IMR-90 (cell line): ENCODE results near the gene LGALS12. TPM values are rescaled to one million over a fixed set of nuclear protein-coding genes. Genes with fewer than 3 reads are reported as not detected.

ENCODE experiments used
- ATAC-seq: fragments of 200-7000 bp; cut with Tn5 transposase; 2 replicates; pipeline ENCODE4 v1.9.1; 2020; ENCODE audit warnings: low read depth, mild to moderate bottlenecking, moderate library complexity
- BruUV-seq: library from RNA; stranded (reverse); fragments of 400-500 nt; replicated peaks from 2 replicates; lab custom pipeline; 2021; lab: Mats Ljungman, UMichigan
- CTCF ChIA-PET: fragments of 300-600 bp; formaldehyde crosslinking; extraction: SDS; loops from one replicate; lab custom pipeline; 2021; ENCODE audit warnings: antibody characterized with exemption; lab: Yijun Ruan, JAX
- POLR2A ChIA-PET: fragments of 300-600 bp; sonication (Branson Sonifier 250); formaldehyde crosslinking; loops from one replicate; lab custom pipeline; 2022; ENCODE audit warnings: antibody characterized with exemption; ENCODE audit not compliant: unreplicated experiment; lab: Charles Lee
- DNase-seq: peaks from one replicate; pipeline ENCODE4 v3.0.0; 2013
- H2AFZ ChIP-seq: replicated peaks from 2 replicates; pipeline ENCODE3; 2013; ENCODE audit warnings: low read length, mild to moderate bottlenecking; ENCODE audit not compliant: poor library complexity
- H2AK5ac ChIP-seq: 2 replicates; pipeline ENCODE4 v1.6.1; 2013; ENCODE audit warnings: low read depth, low read length, inconsistent platforms
- H2AK9ac ChIP-seq: replicated peaks from 2 replicates; pipeline ENCODE3; 2013; ENCODE audit warnings: mild to moderate bottlenecking, low read depth, low read length, moderate library complexity; ENCODE audit not compliant: poor library complexity
- H2BK120ac ChIP-seq: 2 replicates; pipeline ENCODE4 v1.6.1; 2013; ENCODE audit warnings: low read depth, low read length, inconsistent platforms
- H2BK15ac ChIP-seq: 3 replicates; pipeline ENCODE4 v1.6.1; 2013; ENCODE audit warnings: low read depth, low read length, inconsistent platforms
- H2BK20ac ChIP-seq: 2 replicates; pipeline ENCODE4 v1.6.1; 2013; ENCODE audit warnings: low read depth, mild to moderate bottlenecking, inconsistent platforms, low read length, moderate library complexity
- H2BK5ac ChIP-seq: 2 replicates; pipeline ENCODE4 v1.6.1; 2013; ENCODE audit warnings: mild to moderate bottlenecking, low read depth, low read length, inconsistent platforms; ENCODE audit not compliant: poor library complexity, severe bottlenecking
- H3K14ac ChIP-seq: replicated peaks from 2 replicates; pipeline ENCODE4 v1.6.1; 2013; ENCODE audit warnings: low read depth, low read length, inconsistent platforms
- H3K18ac ChIP-seq: 2 replicates; pipeline ENCODE4 v1.6.1; 2013; ENCODE audit warnings: low read depth, low read length, control low read depth
- H3K23ac ChIP-seq: 2 replicates; pipeline ENCODE4 v1.6.1; 2013; ENCODE audit warnings: low read depth, low read length, inconsistent platforms
- H3K27ac ChIP-seq: 2 replicates; pipeline ENCODE4 v1.5.1; 2013; ENCODE audit warnings: mild to moderate bottlenecking, control low read depth, low read length; ENCODE audit not compliant: insufficient read depth
- H3K27me3 ChIP-seq: 2 replicates; pipeline ENCODE4 v1.6.1; 2013; ENCODE audit warnings: low read length; ENCODE audit not compliant: control insufficient read depth, insufficient read depth
- H3K36me3 ChIP-seq: 2 replicates; pipeline ENCODE4 v1.6.1; 2013; ENCODE audit warnings: low read length, mixed read lengths; ENCODE audit not compliant: control insufficient read depth, insufficient read depth
- H3K4ac ChIP-seq: 2 replicates; pipeline ENCODE4 v1.6.1; 2013; ENCODE audit warnings: low read depth, low read length, inconsistent platforms
- H3K4me1 ChIP-seq: 2 replicates; pipeline ENCODE4 v1.6.1; 2013; ENCODE audit warnings: low read length, mixed read lengths; ENCODE audit not compliant: control insufficient read depth, insufficient read depth
- H3K4me2 ChIP-seq: 2 replicates; pipeline ENCODE4 v1.6.1; 2013; ENCODE audit warnings: low read depth, mild to moderate bottlenecking, control low read depth, low read length, moderate library complexity
- H3K4me3 ChIP-seq: 2 replicates; pipeline ENCODE4 v1.5.1; 2013; ENCODE audit warnings: low read depth, mild to moderate bottlenecking, control low read depth, low read length, moderate library complexity; ENCODE audit not compliant: insufficient read depth
- H3K56ac ChIP-seq: 2 replicates; pipeline ENCODE4 v1.6.1; 2013; ENCODE audit warnings: low read length, inconsistent platforms; ENCODE audit not compliant: insufficient read depth; ENCODE audit errors: extremely low read depth
- H3K79me1 ChIP-seq, 2 experiments: 2 replicates each; pipeline ENCODE4 v1.6.1; 2013; ENCODE audit warnings: low read length in 2 of 2, inconsistent platforms in 1 of 2, low read depth in 1 of 2
- H3K9ac ChIP-seq: 2 replicates; pipeline ENCODE4 v1.6.1; 2013; ENCODE audit warnings: low read depth, low read length, control low read depth
- H3K9me1 ChIP-seq: 2 replicates; pipeline ENCODE4 v1.6.1; 2013; ENCODE audit warnings: low read length, inconsistent platforms; ENCODE audit not compliant: insufficient read depth
- H3K9me3 ChIP-seq: 2 replicates; pipeline ENCODE4 v1.6.1; 2013; ENCODE audit warnings: low read length; ENCODE audit not compliant: control insufficient read depth, insufficient read depth
- H4K20me1 ChIP-seq: 2 replicates; pipeline ENCODE4 v1.6.1; 2013; ENCODE audit warnings: low read length, inconsistent platforms; ENCODE audit not compliant: insufficient read depth
- H4K5ac ChIP-seq: 2 replicates; pipeline ENCODE4 v1.6.1; 2013; ENCODE audit warnings: mild to moderate bottlenecking, low read depth, low read length, control low read depth
- H4K8ac ChIP-seq, 2 experiments: 2 replicates each; pipeline ENCODE4 v1.6.1; 2013; ENCODE audit warnings: low read depth in 2 of 2, low read length in 2 of 2, control low read depth in 1 of 2, inconsistent platforms in 1 of 2
- H4K91ac ChIP-seq: 2 replicates; pipeline ENCODE4 v1.6.1; 2013; ENCODE audit warnings: low read depth, low read length, inconsistent platforms; ENCODE audit not compliant: insufficient read depth
- BHLHE40 ChIP-seq: fragments of 150-350 bp; IDR thresholded peaks from 2 replicates; pipeline ENCODE4 v1.6.1; 2016; ENCODE audit warnings: mild to moderate bottlenecking, low read depth, low read length
- CEBPB ChIP-seq: IDR thresholded peaks from 2 replicates; pipeline ENCODE4 v1.6.1; 2012; ENCODE audit warnings: low read depth, low read length, improper control_type of control experiment
- FOS ChIP-seq: fragments of 150-350 bp; IDR thresholded peaks from 2 replicates; pipeline ENCODE4 v1.6.1; 2016; ENCODE audit warnings: low read depth, low read length
- MAFK ChIP-seq: IDR thresholded peaks from 2 replicates; pipeline ENCODE4 v1.6.1; 2012; ENCODE audit warnings: low read depth, low read length, improper control_type of control experiment
- MAZ ChIP-seq: IDR thresholded peaks from 2 replicates; pipeline ENCODE4 v1.6.1; 2012; ENCODE audit warnings: low read depth, mild to moderate bottlenecking, low read length, improper control_type of control experiment, moderate library complexity, borderline replicate concordance
- MXI1 ChIP-seq: IDR thresholded peaks from 2 replicates; pipeline ENCODE4 v1.6.1; 2012; ENCODE audit warnings: low read depth, mild to moderate bottlenecking, low read length, moderate library complexity, borderline replicate concordance
- NFE2L2 ChIP-seq: fragments of 150-350 bp; IDR thresholded peaks from 2 replicates; pipeline ENCODE4 v1.6.1; 2016; ENCODE audit warnings: low read depth, mild to moderate bottlenecking, low read length
- POLR2A ChIP-seq: IDR thresholded peaks from 2 replicates; pipeline ENCODE4 v1.6.1; 2012; ENCODE audit warnings: mild to moderate bottlenecking, low read depth, low read length
- RCOR1 ChIP-seq: IDR thresholded peaks from 2 replicates; pipeline ENCODE4 v1.6.1; 2012; ENCODE audit warnings: mild to moderate bottlenecking, low read length, improper control_type of control experiment; ENCODE audit not compliant: insufficient replicate concordance
- RFX5 ChIP-seq: IDR thresholded peaks from 2 replicates; pipeline ENCODE4 v1.8.0; 2012; ENCODE audit warnings: low read depth, mild to moderate bottlenecking, low read length, moderate library complexity
- WGBS, 2 experiments: methylation state at CpG; one replicate each; pipeline versions ENCODE4 v1.1.5 to v1.1.7; 2013; ENCODE audit warnings: missing lambda C conversion rate in 2 of 2; ENCODE audit not compliant: insufficient read length in 1 of 2; ENCODE audit errors: extremely low coverage in 2 of 2; 5-methylcytosine and 5-hydroxymethylcytosine counted together
- dilution Hi-C: fragments of 300-500 bp; cut with HindIII; formaldehyde crosslinking; loops from one replicate; pipeline ENCODE4 v1.14.3; 2018; ENCODE audit warnings: low sequenced_read_pairs; ENCODE audit not compliant: unreplicated experiment
- in situ Hi-C: fragments of 300-500 bp; cut with MboI; formaldehyde crosslinking; loops from 3 replicates; pipeline ENCODE4 v1.14.3; 2019; ENCODE audit warnings: low sequenced_read_pairs, inconsistent platforms, mixed read lengths
- intact Hi-C: fragments of 100-400 bp; cut with micrococcal nuclease; formaldehyde crosslinking; loops from 2 replicates; pipeline ENCODE4 v1.10.0; 2022
- polyA plus RNA-seq, 3 experiments: library from polyadenylated mRNA; depleted of rRNA; stranded (reverse); fragments of >200 nt; gene quantifications; 2 replicates each; pipeline ENCODE4 v1.2.3, GENCODE V29; 2012; ENCODE audit warnings: low replicate concordance in 1 of 3
- total RNA-seq: library from RNA; depleted of rRNA; stranded (reverse); fragments of >200 nt; gene quantifications from 2 replicates; pipeline ENCODE4 v1.2.3, GENCODE V29; 2012
- TF ChIP-seq, protein P1 (sequence below): fragments of 150-350 bp; IDR thresholded peaks from 2 replicates; pipeline ENCODE4 v1.6.1; 2016; ENCODE audit warnings: low read depth, mild to moderate bottlenecking, low read length, moderate library complexity, borderline replicate concordance
- TF ChIP-seq, protein P2 (sequence below): fragments of 150-350 bp; IDR thresholded peaks from 2 replicates; pipeline ENCODE4 v1.6.1; 2017; ENCODE audit warnings: mild to moderate bottlenecking, antibody characterized with exemption, low read length, low read depth

LGALS12 gene
- total and polyA plus RNA-seq, 2 of the 4 experiments (the other 2 are of a cell fraction) = not detected

DNA sequence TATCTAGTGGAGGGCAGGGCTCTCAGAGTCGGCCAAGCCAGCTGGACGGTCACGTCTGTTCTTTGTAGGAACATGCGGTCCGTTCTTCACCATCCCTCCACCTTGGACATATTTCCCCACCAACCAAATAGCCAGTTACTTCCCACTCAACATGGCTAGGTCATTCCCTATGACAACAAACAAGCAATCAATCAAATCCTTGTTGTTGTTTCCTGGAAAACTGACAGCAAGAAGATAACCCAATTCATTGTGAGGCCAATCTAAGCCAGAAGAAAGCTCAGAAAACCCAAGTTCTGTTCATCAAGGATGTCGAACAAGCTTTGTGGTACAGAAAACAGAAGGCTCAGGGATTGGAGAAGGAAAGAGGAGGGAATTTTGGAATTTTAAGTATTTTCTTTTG is 25.8 kb upstream of the LGALS12 start:
- intact Hi-C loops (no loop called here), dilution Hi-C loops (no loop called here), in situ Hi-C loops (loop anchor here (25.0 kb wide), 1 partner anchor 457 kb away; the partner anchor contains the start of gene NAA40)
- H3K4me1 ChIP-seq = no peaks in the 10 kb centered on the region
- H3K9me3 ChIP-seq = no peaks in the 10 kb centered on the region
- no peaks in the 10 kb centered on the region for H3K9me1 ChIP-seq
- TF ChIP-seq MAZ = no peak
- no peak for TF ChIP-seq NFE2L2
- no peak for TF ChIP-seq RFX5
- no peak for TF ChIP-seq BHLHE40
- TF ChIP-seq MXI1 = no peak
- TF ChIP-seq, protein P1, sequence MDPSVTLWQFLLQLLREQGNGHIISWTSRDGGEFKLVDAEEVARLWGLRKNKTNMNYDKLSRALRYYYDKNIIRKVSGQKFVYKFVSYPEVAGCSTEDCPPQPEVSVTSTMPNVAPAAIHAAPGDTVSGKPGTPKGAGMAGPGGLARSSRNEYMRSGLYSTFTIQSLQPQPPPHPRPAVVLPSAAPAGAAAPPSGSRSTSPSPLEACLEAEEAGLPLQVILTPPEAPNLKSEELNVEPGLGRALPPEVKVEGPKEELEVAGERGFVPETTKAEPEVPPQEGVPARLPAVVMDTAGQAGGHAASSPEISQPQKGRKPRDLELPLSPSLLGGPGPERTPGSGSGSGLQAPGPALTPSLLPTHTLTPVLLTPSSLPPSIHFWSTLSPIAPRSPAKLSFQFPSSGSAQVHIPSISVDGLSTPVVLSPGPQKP = no peak
- no peak for TF ChIP-seq FOS
- no peak for TF ChIP-seq POLR2A
- TF ChIP-seq MAFK = no peak
- TF ChIP-seq, protein P2, sequence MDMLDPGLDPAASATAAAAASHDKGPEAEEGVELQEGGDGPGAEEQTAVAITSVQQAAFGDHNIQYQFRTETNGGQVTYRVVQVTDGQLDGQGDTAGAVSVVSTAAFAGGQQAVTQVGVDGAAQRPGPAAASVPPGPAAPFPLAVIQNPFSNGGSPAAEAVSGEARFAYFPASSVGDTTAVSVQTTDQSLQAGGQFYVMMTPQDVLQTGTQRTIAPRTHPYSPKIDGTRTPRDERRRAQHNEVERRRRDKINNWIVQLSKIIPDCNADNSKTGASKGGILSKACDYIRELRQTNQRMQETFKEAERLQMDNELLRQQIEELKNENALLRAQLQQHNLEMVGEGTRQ = no peak
- no peak for TF ChIP-seq CEBPB
- TF ChIP-seq RCOR1 = no peak
- no peak overlapping the region for H3K56ac ChIP-seq
- no peak overlapping the region for H2BK5ac ChIP-seq
- no peak overlapping the region for H4K5ac ChIP-seq
- H3K23ac ChIP-seq = no peak overlapping the region
- H3K4ac ChIP-seq = no peak overlapping the region
- ATAC-seq (no peak), DNase-seq (no peak)
- H3K4me2 ChIP-seq = no peak overlapping the region
- ChIA-PET CTCF (interaction anchor here (2.2 kb wide), 2 partner anchors 156 to 159 kb away, joined by 11 to 15 read pairs; no protein-coding TSS in a partner anchor), POLR2A (no interaction called here)
- no peak overlapping the region for H2BK20ac ChIP-seq
- H3K27me3 ChIP-seq = peaks cover 3% of the 10 kb centered on the region
- no peak overlapping the region for H2BK120ac ChIP-seq
- no peak overlapping the region for H3K27ac ChIP-seq
- no peaks in the 10 kb centered on the region for H3K36me3 ChIP-seq
- no peak overlapping the region for H4K91ac ChIP-seq
- H2AFZ ChIP-seq = no peak overlapping the region
- H2AK5ac ChIP-seq = no peak overlapping the region
- 87% methylated on average over 5 of the region's 6 CpGs; no CpG with 5 or more reads in 1 of the 2 experiments for WGBS, 2 experiments
- H4K20me1 ChIP-seq = no peaks in the 10 kb centered on the region
- no peak overlapping the region for H3K14ac ChIP-seq
- H2BK15ac ChIP-seq = no peak overlapping the region
- H4K8ac ChIP-seq = no peak overlapping the region
- BruUV-seq = no TSS peak
- H3K4me3 ChIP-seq = no peak overlapping the region
- no peaks in the 10 kb centered on the region for H3K79me1 ChIP-seq
- no peak overlapping the region for H3K9ac ChIP-seq
- no peak overlapping the region for H2AK9ac ChIP-seq
- no peak overlapping the region for H3K18ac ChIP-seq
